Cardiac fibroblast (primary cell): ENCODE results near the gene KCNQ1.

Source experiments
- DNase-seq, 2 donors: peaks; one replicate each; pipeline versions ENCODE4 v3.0.0 to v3.0.0-alpha.2; 2010; ENCODE audit warnings: low read depth in 2 of 2
- H3K4me3 ChIP-seq, 2 donors: replicated peaks in 1 of 2; 1 replicate in 1 of 2; 2 replicates in 1 of 2; pipeline ENCODE4 v1.5.1; 2011; ENCODE audit warnings: low read depth in 2 of 2, low read length in 2 of 2, mild to moderate bottlenecking in 2 of 2, moderate library complexity in 1 of 2
- CTCF ChIP-seq: IDR thresholded peaks from one replicate; pipeline ENCODE4 v1.5.1; 2011; ENCODE audit warnings: low read depth, mild to moderate bottlenecking, low read length, inconsistent platforms

The KCNQ1 gene

GRCh38 chr11:2577991-2578928 is 133.5 kb downstream of the KCNQ1 start:
- no peak for TF ChIP-seq CTCF
- DNase-seq, result no peak
- H3K4me3 ChIP-seq, result no peak overlapping the region

- DNase-seq, result no peak
- no peak for TF ChIP-seq CTCF
- H3K4me3 ChIP-seq, result no peak overlapping the region
Measured at GRCh38 chr11:2578929-2579270, 134.1 kb downstream of the KCNQ1 start.

GRCh38 chr11:2579315-2580060 is 134.7 kb downstream of the KCNQ1 start:
- H3K4me3 ChIP-seq, result no peak overlapping the region
- TF ChIP-seq CTCF, result no peak
- DNase-seq, result no peak

DNA sequence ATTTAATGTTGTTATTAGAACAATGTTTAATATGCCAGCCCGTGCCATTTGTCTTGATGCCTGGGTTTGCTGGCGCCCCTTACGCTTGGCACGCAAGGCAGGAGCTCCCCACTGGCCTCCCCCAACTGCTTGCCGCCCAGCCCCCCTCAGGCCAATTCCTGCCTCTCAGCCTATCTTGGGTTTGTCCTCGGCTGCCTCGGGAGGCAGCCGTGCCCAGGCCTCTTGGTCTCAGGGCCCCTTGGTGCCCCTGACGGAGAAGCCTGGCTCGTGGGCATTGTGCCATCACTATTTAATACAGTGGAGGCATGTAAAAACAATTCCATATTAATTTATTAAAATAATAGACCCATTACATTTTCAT is 135.2 kb downstream of the KCNQ1 start:
- H3K4me3 ChIP-seq, result no peak overlapping the region
- no peak for TF ChIP-seq CTCF

DNA sequence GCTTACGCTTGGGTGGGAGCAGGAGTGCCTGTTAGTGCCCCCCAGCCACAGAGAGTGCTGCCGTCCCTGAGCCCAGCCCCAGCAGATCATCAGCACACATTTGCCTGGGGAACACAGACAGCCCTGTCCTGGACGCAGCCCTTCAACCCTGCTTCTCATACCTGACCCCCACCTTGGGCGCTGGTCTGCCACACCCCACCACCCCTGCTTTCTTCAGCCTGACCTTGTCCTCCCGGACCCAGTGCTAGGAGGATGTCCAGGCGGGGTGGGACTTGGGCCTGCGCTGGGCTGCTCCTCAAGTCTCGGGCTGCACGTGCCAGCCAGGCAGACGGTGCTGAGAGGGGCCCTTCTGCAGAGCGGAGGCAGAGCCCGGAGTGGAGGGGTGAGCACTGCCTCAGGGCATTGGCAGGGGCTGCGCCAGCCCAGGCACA is 135.8 kb downstream of the KCNQ1 start:
- no peak overlapping the region for H3K4me3 ChIP-seq
- no peak for DNase-seq
- no peak for TF ChIP-seq CTCF

More for the DNA sequence above, 135.2 kb downstream of the KCNQ1 start:
- DNase-seq, result no peak

DNA sequence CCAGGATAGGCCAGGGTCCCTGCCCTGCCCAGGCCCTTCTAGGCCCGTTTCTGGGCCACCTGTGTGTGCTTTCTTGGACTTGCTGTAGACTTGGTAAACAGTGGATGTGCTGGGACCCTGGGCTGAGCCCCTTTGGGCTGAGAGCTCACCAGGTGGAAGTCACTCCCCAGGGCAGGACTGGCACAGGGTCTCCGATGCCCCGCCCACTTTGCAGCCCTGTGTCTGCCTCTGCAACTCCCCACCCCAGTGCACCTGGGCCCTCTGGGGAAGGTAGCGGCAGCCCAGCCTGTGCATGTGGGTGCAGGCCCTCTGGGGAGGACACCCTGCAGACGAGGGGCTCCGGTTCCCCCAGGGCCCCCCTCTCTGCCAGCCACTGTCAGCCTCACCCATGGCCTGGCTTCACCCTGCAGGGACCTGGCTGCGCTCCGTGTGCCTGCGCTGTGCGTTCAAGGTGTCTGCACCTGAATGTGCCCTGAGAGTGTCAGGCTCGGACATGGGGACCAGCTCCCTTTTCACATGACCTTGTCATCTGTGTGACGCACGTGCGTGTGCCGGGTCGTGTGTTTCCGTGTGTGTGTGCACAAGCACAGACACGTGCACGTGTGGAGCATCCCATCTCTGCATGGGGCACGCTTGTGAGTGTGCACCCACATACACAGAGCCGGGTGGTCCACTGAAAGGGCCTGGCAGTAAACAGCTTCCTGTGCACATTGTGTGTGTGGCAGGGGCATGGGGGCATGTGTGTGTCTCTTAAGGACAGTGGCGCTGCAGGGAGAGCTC is 136.5 kb downstream of the KCNQ1 start:
- no peak overlapping the region for H3K4me3 ChIP-seq
- TF ChIP-seq CTCF, result no peak
- DNase-seq, result no peak
